Erythroblast (primary cell): ENCODE results near the gene SERPINB11.

ENCODE experiments used
- GATA1 ChIP-seq: IDR thresholded peaks from 2 replicates; pipeline ENCODE4 v1.6.1; 2011; ENCODE audit warnings: low read depth, mild to moderate bottlenecking, control low read depth, low read length, moderate library complexity
- POLR2A ChIP-seq: IDR thresholded peaks from 2 replicates; pipeline ENCODE4 v1.6.1; 2011; ENCODE audit warnings: mild to moderate bottlenecking, low read length

GRCh38 chr18:63708650-63709049, 5.9 kb downstream of the SERPINB11 start:
- no peak for TF ChIP-seq POLR2A
- no peak for TF ChIP-seq GATA1
